Superior temporal gyrus (tissue), 1 donor: ENCODE measurements around the gene ACOX2.

Experiments
- DNase-seq: peaks from one replicate; pipeline ENCODE4 v3.0.0-alpha.2; 2016; ENCODE audit errors: extremely low spot score

Gene ACOX2

GRCh38 chr3:58508437-58508836 lies 28.6 kb downstream of the ACOX2 start:
- DNase-seq, result no peak

GRCh38 chr3:58507356-58508078 lies 29.5 kb downstream of the ACOX2 start:
- DNase-seq, result no peak

GRCh38 chr3:58502872-58503271 lies 34.1 kb downstream of the ACOX2 start:
- no peak for DNase-seq

- DNase-seq, result peak; percentile 71
Observed at GRCh38 chr3:58497097-58497496, 39.9 kb downstream of the ACOX2 start.

DNA sequence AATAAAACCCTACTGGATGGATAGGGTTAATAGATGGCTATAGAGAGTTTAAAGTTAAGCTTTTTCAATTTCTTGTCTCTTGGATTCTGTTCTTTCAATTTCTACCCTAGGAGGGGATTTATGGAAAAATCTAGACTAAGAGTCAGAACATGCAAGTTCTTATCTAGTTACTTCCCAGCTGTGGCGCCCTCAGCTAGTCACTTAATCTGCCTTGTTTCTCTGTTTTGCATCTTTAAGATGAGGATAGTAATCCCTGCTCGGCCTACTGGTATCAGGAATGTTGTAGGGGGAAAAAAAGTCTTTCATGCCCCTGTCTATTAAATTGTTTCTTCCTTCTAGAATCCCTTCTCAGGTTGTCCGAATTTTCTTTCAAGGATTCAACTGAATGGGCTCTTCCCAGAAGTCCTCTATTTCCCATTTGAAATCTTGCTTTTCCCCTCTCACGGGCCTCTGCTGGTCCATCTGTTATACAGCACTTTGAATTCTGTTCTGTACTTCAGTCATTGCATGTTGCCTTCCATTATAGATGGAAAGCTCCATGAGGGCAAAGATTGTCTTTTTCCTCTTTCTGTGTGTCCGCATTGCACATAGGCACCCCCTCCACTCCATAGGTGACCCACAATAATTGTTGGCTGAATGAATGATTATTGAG lies 40.7 kb downstream of the ACOX2 start:
- DNase-seq, result no peak

- peak; percentile 36 for DNase-seq
Observed at GRCh38 chr3:58495101-58495500, 41.9 kb downstream of the ACOX2 start.

GRCh38 chr3:58494107-58494506 lies 42.9 kb downstream of the ACOX2 start:
- no peak for DNase-seq

DNA sequence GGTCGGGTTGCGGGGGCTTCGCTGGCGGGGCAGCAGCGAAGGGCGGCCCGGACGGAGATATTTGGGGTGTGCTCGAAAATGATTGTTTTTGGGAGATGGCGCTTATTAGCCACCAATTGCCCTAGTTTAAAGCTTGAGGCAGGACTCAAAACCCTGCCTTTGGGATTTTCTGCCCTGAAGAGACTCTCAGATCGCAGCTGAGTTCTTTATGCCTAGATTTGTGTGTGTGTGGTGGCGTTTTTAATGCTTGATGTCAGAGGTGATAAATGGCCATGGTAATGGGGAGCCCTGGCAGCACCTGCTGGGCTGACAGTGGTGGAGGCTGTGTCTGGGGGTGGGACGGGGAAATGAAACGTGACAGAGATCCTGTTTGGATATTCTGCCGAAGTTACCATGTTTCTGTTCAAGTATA lies 44.5 kb downstream of the ACOX2 start:
- DNase-seq, result no peak

GRCh38 chr3:58491506-58492402 lies 45.2 kb downstream of the ACOX2 start, which contains the start of gene KCTD6:
Gene KCTD6, plus strand, starts transcription at chr3:58492096. Its CDS starts 6,660 bp downstream, at chr3:58498756.
- peak; percentile 89 for DNase-seq

- peak; percentile 28 for DNase-seq
Observed at GRCh38 chr3:58490860-58491501, 46.0 kb downstream of the ACOX2 start.

- no peak for DNase-seq
Observed at GRCh38 chr3:58488967-58489366, 48.0 kb downstream of the ACOX2 start.

DNA sequence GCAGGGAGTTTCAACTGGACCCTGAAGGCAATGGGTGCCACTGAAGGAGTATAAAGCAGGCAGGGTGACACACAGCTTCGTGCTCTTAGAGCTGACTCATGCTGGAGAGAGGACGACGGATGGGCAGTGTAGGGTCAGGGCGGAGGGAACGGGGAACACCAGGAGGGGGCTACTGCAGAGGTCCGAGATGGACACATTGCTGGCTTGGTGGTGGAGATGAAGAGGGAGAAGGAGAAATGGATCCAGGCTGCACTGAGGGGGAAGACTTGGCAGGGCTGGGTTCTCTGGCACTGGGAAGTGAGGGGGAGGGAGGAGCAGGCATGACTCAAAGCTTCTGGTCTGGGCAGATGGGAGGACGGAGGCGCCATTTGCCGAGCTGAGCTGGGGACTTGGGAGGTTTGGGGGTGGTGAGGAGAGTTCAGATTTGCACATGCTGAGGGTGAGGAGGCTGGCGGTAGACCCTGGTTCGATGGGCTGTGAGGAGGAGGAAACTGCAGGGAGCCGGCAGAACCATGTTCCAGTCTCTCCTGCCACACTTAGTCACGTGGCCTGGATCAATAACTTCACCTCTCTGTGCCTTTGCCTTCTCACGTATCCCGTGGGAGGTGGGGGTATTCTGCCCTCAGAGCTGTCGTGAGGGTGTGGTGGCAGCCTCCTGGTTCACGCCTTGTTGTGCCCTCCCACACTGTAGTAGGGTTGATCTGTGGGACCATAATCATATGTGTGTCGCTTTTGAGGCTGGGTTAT lies 49.7 kb downstream of the ACOX2 start:
- peak; percentile 52 for DNase-seq

GRCh38 chr3:58485801-58486435 lies 51.1 kb downstream of the ACOX2 start:
- DNase-seq, result no peak

GRCh38 chr3:58484722-58485069 lies 52.3 kb downstream of the ACOX2 start:
- no peak for DNase-seq

DNA sequence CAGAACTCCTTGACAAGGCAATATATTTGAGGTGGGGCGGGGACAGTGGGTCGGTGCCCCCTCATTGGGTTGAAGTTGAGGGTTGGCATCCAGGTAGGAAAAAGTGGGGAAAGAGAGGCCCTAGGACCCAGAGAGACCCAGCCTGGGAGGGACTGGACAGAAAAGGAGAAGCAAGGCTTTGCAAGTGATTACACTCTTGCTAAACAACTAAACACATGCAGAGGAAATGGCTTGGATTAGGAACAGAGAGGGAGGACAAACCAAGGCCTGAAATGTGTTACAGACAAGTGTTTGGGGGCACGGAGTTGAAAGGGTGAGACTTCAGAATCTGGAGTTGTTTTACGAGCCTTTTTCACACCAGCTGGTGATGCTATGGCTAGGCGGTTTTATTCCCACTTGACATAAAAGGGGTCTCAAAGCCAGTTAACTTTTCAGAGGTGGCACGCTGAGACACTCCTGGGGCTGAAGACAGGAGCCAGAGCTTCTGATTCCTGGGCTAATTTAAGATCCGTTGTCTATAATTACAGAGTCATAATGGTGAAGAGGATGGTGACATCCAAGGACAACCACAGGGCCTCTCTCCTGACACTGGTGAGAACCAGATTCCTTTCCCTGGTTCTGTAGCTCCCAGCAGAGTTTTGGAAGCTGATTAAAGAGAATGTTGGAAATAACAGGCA lies 52.8 kb downstream of the ACOX2 start:
- DNase-seq, result no peak

- no peak for DNase-seq
Observed at GRCh38 chr3:58482917-58483636, 53.9 kb downstream of the ACOX2 start.

DNA sequence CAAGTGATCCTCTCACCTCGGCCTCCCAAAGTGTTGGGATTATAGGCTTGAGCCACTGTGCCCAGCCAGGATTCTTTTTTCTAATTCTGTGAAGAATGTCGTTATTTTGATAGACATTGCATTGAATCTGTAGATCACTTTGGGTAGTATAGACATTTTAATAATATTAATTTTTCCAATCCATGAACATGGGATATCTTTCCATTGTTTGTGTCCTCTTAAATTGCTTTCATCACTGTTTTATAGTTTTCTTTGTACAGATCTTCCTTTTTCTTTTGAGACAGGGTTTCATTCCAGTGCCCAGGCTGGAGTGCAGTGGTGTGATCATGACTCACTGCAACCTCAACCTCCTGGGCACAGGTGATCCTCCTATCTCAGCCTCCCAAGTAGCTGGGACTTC lies 56.7 kb downstream of the ACOX2 start:
- no peak for DNase-seq

DNA sequence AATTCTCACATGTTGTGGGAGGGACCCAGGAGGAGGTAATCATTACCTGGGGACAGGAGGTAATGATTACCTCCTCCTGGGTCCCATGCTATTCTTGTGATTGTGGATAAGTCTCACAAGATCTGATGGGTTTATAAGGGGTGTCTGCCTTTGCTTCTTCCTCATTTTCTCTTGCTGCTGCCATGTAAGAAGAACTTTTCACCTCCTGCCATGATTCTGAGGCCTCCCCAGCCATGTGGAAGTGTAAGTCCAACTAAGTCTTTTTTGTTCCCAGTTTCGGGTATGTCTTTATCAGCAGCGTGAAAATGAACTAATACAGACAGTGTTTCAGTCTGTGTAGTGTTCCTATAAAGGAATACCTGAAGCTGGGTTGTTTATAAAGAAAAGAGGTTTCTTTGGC lies 58.2 kb downstream of the ACOX2 start:
- DNase-seq, result no peak

- DNase-seq, result no peak
Observed at GRCh38 chr3:58474967-58475578, 61.9 kb downstream of the ACOX2 start.
